CD4-positive, alpha-beta T cell (primary cell): ENCODE measurements around the gene DENND5B. TPM values are rescaled to one million over a fixed set of nuclear protein-coding genes. Genes with fewer than 3 reads are reported as not detected.

Source experiments
- ATAC-seq: fragments of 200-7000 bp; cut with Tn5 transposase; one replicate; pipeline ENCODE4 v1.10.0; 2022; ENCODE audit warnings: mild to moderate bottlenecking; ENCODE audit not compliant: poor library complexity
- CTCF ChIA-PET: fragments of 350-600 bp; sonication (Branson Sonifier 250); formaldehyde crosslinking; loops from one replicate; lab custom pipeline; 2021; ENCODE audit warnings: antibody characterized with exemption, inconsistent platforms; lab: Charles Lee
- POLR2A ChIA-PET: fragments of 350-600 bp; sonication (Branson Sonifier 250); formaldehyde crosslinking; loops from one replicate; lab custom pipeline; 2021; ENCODE audit warnings: antibody characterized with exemption, inconsistent platforms; lab: Charles Lee
- DNase-seq, 14 experiments: peaks; one replicate each; pipeline ENCODE4 v3.0.0-alpha.2; 2013 to 2020; ENCODE audit warnings: mixed read lengths in 2 of 14
- H3K27ac ChIP-seq, 2 donors: one replicate each; pipeline versions ENCODE4 v1.5.1 to v1.7.0; 2013; ENCODE audit warnings: low read length in 2 of 2, low read depth in 1 of 2, mild to moderate bottlenecking in 1 of 2
- H3K27me3 ChIP-seq, 2 experiments: 1 replicate in 1 of 2; 2 replicates in 1 of 2; pipeline versions ENCODE4 v1.6.1 to v1.7.0; 2013; ENCODE audit warnings: low read length in 2 of 2, control low read depth in 1 of 2, mild to moderate bottlenecking in 1 of 2, moderate library complexity in 1 of 2; ENCODE audit not compliant: insufficient read depth in 2 of 2, control insufficient read depth in 1 of 2
- H3K36me3 ChIP-seq: one replicate; pipeline ENCODE4 v1.6.1; 2013; ENCODE audit warnings: low read length, control low read depth; ENCODE audit not compliant: insufficient read depth
- H3K4me1 ChIP-seq: one replicate; pipeline ENCODE4 v1.6.1; 2013; ENCODE audit warnings: low read length, control low read depth; ENCODE audit not compliant: insufficient read depth
- H3K4me3 ChIP-seq: one replicate; pipeline ENCODE4 v1.5.1; 2013; ENCODE audit warnings: mild to moderate bottlenecking, low read length, moderate library complexity
- H3K9me3 ChIP-seq, 2 experiments: 1 replicate in 1 of 2; 2 replicates in 1 of 2; pipeline versions ENCODE4 v1.6.1 to v1.7.0; 2013; ENCODE audit warnings: low read length in 2 of 2, mild to moderate bottlenecking in 2 of 2, control low read depth in 1 of 2, moderate library complexity in 1 of 2; ENCODE audit not compliant: control insufficient read depth in 1 of 2, insufficient read depth in 1 of 2
- H3K27ac Mint-ChIP-seq: one replicate; pipeline ENCODE4 v1.8.0; 2020; ENCODE audit warnings: mixed read lengths
- H3K27me3 Mint-ChIP-seq: one replicate; pipeline ENCODE4 v1.8.0; 2021; ENCODE audit warnings: mixed read lengths
- H3K36me3 Mint-ChIP-seq: one replicate; pipeline ENCODE4 v1.8.0; 2021; ENCODE audit warnings: low read depth, mixed read lengths
- H3K4me1 Mint-ChIP-seq: one replicate; pipeline ENCODE4 v1.8.0; 2021; ENCODE audit warnings: low read depth, mixed read lengths
- H3K4me3 Mint-ChIP-seq: one replicate; pipeline ENCODE4 v1.8.0; 2020; ENCODE audit warnings: mild to moderate bottlenecking, mixed read lengths
- H3K9me3 Mint-ChIP-seq: one replicate; pipeline ENCODE4 v1.8.0; 2020; ENCODE audit warnings: mixed read lengths
- CTCF ChIP-seq: fragments of 200-600 bp; IDR thresholded peaks from one replicate; pipeline ENCODE4 v1.8.0; 2022; ENCODE audit warnings: antibody characterized with exemption, mild to moderate bottlenecking
- intact Hi-C, 2 experiments: fragments of 100-400 bp; cut with DNase I in 1 of 2; cut with micrococcal nuclease in 1 of 2; formaldehyde crosslinking; loops; one replicate each; pipeline versions ENCODE4 v1.15.1 to v1.9.0; 2023 to 2025; cut with DNase I, micrococcal nuclease
- total RNA-seq, 174 experiments: library from RNA in 2 of 174; stranded (reverse) in 2 of 174; gene quantifications; one replicate each; pipeline ENCODE4 v1.2.3 and lab custom pipeline; 2021 to 2026

The DENND5B gene
- total RNA-seq, 2 experiments from 2014 or later: 0.22 to 0.25 TPM

DNA sequence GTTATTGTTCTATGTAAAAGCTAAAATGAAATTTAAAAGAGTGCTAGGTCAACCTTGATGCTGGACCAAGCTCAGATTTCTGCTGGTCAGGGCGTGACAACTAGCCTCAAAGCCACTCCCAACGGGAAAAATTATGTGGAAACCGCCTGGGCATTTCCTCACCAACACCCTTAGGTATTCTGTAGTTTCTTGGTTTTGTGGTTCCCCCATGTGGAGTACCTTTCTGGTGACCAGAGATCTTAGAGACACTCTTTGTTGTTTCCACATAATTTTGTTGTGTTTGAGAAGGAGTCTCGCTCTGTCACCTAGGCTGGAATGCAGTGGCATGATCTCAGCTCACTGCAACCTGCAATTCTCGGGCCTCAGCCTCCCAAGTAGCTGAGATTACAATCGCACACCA lies 119.9 kb downstream of the DENND5B start:
- no peaks in the 10 kb centered on the region for H3K27me3 Mint-ChIP-seq
- ATAC-seq (no peak), DNase-seq (no peak)
- H3K4me3 Mint-ChIP-seq: no peak overlapping the region
- intact Hi-C loops: no loop called here
- H3K9me3 Mint-ChIP-seq: no peaks in the 10 kb centered on the region
- peaks cover 0 to under 1% of the 10 kb centered on the region in 2 experiments for H3K9me3 ChIP-seq
- TF ChIP-seq CTCF: no peak
- H3K27me3 ChIP-seq: no peaks in the 10 kb centered on the region
- ChIA-PET POLR2A (no interaction called here), CTCF (no interaction called here)
- H3K4me3 ChIP-seq: no peak overlapping the region
- no peaks in the 10 kb centered on the region for H3K4me1 Mint-ChIP-seq
- no peak overlapping the region for H3K27ac Mint-ChIP-seq
- H3K4me1 ChIP-seq: no peaks in the 10 kb centered on the region
- no peaks in the 10 kb centered on the region for H3K36me3 Mint-ChIP-seq
- no peaks in the 10 kb centered on the region for H3K36me3 ChIP-seq
- no peak overlapping the region for H3K27ac ChIP-seq

DNA sequence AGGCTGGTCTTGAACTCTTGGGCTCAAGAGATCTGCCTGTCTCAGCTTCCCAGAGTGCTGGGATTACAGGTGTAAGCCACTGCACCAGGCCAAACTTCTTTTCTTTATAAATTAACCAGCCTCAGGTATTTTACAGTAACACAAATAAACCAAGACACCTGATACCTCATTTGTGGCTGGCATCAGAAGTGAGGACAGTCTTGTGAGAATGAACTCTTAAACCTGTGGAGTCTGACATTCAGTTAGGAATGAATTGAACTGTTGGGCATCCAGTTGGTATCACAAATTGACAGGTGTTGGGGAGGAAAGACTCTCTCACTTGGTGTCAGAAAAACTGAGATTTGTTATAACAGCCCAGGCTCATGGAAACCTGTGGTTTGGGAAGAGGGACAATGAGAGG lies 120.5 kb downstream of the DENND5B start:
- TF ChIP-seq CTCF: no peak
- CTCF ChIA-PET: no interaction called here
- Mint-ChIP-seq H3K4me3 (no peak overlapping the region), H3K27me3 (no peaks in the 10 kb centered on the region), H3K27ac (no peak overlapping the region), H3K4me1 (no peaks in the 10 kb centered on the region), H3K9me3 (no peaks in the 10 kb centered on the region), H3K36me3 (no peaks in the 10 kb centered on the region)
- Histone ChIP-seq H3K9me3 (peaks cover 0 to 4% of the 10 kb centered on the region in 2 experiments), H3K4me1 (no peaks in the 10 kb centered on the region), H3K4me3 (no peak overlapping the region), H3K27me3 (no peaks in the 10 kb centered on the region), H3K36me3 (no peaks in the 10 kb centered on the region), H3K27ac (no peak overlapping the region)
- intact Hi-C loops: no loop called here
- no peak for DNase-seq
- POLR2A ChIA-PET: no interaction called here
- ATAC-seq: no peak

GRCh38 chr12:31466768-31467167 lies 124.2 kb downstream of the DENND5B start:
- Histone ChIP-seq H3K4me1 (no peaks in the 10 kb centered on the region), H3K27me3 (no peaks in the 10 kb centered on the region), H3K9me3 (peaks cover 0 to 4% of the 10 kb centered on the region in 2 experiments), H3K27ac (no peak overlapping the region), H3K36me3 (no peaks in the 10 kb centered on the region), H3K4me3 (no peak overlapping the region)
- intact Hi-C loops: no loop called here
- POLR2A ChIA-PET: no interaction called here
- CTCF ChIA-PET: no interaction called here
- no peak for TF ChIP-seq CTCF
- Mint-ChIP-seq H3K9me3 (no peaks in the 10 kb centered on the region), H3K4me3 (no peak overlapping the region), H3K36me3 (no peaks in the 10 kb centered on the region), H3K4me1 (no peaks in the 10 kb centered on the region), H3K27ac (no peak overlapping the region), H3K27me3 (no peaks in the 10 kb centered on the region)
- no peak for ATAC-seq
- DNase-seq: no peak
